H7 (cell line): ENCODE measurements around the gene PRKCH. TPM values are rescaled to one million over a fixed set of nuclear protein-coding genes. Genes with fewer than 3 reads are reported as not detected.
"Not testable (repeated sequence)": the region's sequence is repeated elsewhere in the genome, so short reads cannot be mapped to it uniquely, and the experiment has no call there.

Source experiments
- DNase-seq: peaks from one replicate; pipeline ENCODE4 v3.0.0; 2012
- H3K27me3 ChIP-seq: 2 replicates; pipeline ENCODE4 v1.6.0; 2011; ENCODE audit warnings: mild to moderate bottlenecking, low read length; ENCODE audit not compliant: control insufficient read depth, insufficient read depth
- H3K36me3 ChIP-seq: replicated peaks from 2 replicates; pipeline ENCODE4 v1.5.1; 2011; ENCODE audit warnings: low read length; ENCODE audit not compliant: control insufficient read depth, insufficient read depth
- H3K4me3 ChIP-seq: 2 replicates; pipeline ENCODE4 v1.5.1; 2011; ENCODE audit warnings: low read depth, mild to moderate bottlenecking, control low read depth, low read length, moderate library complexity; ENCODE audit not compliant: insufficient read depth
- total RNA-seq: library from RNA; depleted of rRNA; stranded (reverse); fragments of >200 nt; shearing (Covaris generic); gene quantifications from 2 replicates; pipeline ENCODE4 v1.2.3, GENCODE V29; 2014

The PRKCH gene
- total RNA-seq, 1 experiment from 2014 or later, result 6.3 TPM

- Histone ChIP-seq H3K36me3 (no peaks in the 10 kb centered on the region), H3K4me3 (no peak overlapping the region), H3K27me3 (no peaks in the 10 kb centered on the region)
- peak; percentile 65 for DNase-seq
Observed at GRCh38 chr14:61456720-61457119, 135.3 kb downstream of the PRKCH start.

- Histone ChIP-seq H3K36me3 (no peaks in the 10 kb centered on the region), H3K27me3 (no peaks in the 10 kb centered on the region), H3K4me3 (no peak overlapping the region)
- DNase-seq, result no peak
Observed at GRCh38 chr14:61458766-61459165, 137.4 kb downstream of the PRKCH start.

DNA sequence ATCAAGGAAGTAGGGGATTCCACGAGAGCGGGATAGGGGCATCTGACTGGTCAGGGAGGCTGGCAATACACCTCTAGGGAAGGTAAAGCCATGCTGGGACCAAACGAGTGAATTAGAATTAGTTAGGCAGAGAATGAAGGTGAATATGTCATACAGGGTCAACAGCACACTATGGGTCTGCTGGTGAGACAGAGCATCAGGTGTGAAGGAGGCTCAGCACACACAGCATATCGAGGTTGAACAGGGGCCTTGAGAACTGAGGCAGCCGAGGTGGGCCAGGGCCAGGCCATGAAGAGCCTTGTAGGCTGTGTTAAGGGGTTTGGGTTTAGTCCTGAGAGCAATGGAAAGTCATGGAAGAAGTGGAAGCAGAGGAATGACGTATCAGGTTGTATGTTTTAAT lies 137.8 kb downstream of the PRKCH start:
- DNase-seq, result no peak
- no peaks in the 10 kb centered on the region for H3K27me3 ChIP-seq
- no peak overlapping the region for H3K4me3 ChIP-seq
- no peaks in the 10 kb centered on the region for H3K36me3 ChIP-seq

DNA sequence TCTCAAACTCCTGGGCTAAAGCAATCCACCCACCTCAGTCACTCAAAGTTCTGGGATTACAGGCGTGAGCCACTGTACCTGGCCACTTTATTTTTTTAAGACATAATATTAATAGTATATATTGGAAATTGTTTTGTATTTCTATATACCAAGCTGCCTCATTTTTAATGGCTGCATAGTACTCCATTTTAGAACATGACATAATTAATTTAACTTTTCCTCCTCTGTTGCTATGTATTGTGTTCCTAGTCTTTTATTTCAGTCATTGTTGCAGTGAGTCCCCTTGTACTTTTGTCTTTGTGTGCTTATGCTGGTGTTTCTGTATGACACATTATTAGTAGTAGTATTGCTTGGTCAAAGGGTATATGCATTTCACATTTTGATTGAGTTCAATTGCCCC lies 138.7 kb downstream of the PRKCH start:
- no peaks in the 10 kb centered on the region for H3K27me3 ChIP-seq
- no peak overlapping the region for H3K4me3 ChIP-seq
- no peak for DNase-seq
- no peaks in the 10 kb centered on the region for H3K36me3 ChIP-seq

DNA sequence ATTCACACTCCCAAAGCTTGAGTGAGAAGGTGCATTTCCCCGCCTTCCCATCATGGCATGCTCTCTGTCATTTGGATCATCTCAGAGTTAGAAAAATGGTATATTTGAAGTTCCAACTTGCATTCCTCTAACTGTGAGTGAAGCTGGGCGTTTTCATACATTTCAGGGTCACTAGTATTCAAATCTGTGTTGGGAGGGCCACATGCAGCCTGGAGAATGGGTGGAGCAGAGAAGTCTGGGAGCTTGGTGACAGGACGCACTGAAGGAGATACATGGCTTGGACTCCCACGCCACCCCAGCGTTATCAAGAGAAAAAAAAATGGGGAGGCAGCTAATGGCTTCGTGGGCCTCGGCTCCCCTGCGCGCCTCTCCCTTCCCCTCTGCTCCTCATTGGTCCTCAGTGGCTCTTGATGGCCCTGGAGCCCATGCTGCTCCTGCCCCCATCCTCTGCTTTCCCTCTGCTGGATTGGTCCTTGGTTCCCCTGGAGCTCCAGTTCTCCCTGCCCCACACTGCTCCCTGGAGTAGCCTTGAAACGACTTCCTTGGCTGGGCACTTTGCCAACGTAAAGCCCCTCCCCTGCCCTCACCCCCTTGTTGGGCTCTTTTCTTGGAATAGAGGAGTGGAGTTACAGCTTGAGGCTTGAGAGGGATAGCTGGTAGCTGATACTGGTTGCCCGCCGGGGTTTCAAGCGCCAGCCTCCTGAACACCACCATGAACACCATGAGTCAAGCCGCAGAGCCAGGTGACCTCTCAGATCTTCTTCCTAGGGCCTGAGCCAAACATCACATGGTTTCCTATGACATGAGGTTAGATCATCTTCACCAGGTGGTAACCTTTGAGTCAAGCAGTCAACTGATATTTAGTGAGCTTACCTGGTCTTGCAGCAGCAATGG lies 139.6 kb downstream of the PRKCH start:
- Histone ChIP-seq H3K36me3 (no peaks in the 10 kb centered on the region), H3K4me3 (no peak overlapping the region), H3K27me3 (no peaks in the 10 kb centered on the region)
- DNase-seq, result no peak

- H3K27me3 ChIP-seq, result no peaks in the 10 kb centered on the region
- no peaks in the 10 kb centered on the region for H3K36me3 ChIP-seq
- DNase-seq, result peak; percentile 63
- H3K4me3 ChIP-seq, result no peak overlapping the region
Observed at GRCh38 chr14:61461808-61462275, 140.5 kb downstream of the PRKCH start.

DNA sequence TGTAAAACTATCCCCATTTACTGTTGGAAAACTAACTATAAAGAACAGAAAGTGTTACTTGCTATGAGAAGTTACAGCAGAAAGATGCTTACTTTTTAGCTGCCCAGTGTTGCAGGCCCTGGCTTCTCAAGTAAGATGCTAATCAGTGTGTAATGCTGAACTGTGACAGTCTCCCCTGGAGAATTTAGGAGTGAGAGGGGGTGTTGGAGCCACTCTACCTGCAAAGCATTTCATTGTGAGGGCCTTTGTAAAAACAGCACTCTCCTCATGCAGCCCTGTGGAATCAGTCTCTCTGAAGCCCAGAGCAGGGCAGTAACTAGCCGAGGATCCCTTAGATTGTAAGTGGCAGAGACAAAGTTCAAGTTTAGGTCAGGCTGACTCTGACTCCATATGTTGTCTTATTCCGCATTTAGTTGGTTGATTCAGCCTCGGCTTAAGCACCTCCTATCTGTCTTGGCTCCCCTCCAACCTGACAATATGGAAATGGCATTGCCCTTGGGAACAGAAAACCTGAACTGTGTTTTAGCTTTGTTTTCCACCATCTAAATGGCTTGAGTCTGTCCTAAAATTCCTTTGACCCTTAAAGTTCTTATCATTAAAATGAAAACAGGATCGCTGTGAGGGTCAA lies 141.3 kb downstream of the PRKCH start:
- Histone ChIP-seq H3K27me3 (no peaks in the 10 kb centered on the region), H3K36me3 (no peaks in the 10 kb centered on the region), H3K4me3 (no peak overlapping the region)
- no peak for DNase-seq

- Histone ChIP-seq H3K4me3 (no peak overlapping the region), H3K36me3 (no peaks in the 10 kb centered on the region), H3K27me3 (no peaks in the 10 kb centered on the region)
- DNase-seq, result no peak
Observed at GRCh38 chr14:61463664-61464285, 142.4 kb downstream of the PRKCH start.

GRCh38 chr14:61464539-61465320 lies 143.4 kb downstream of the PRKCH start:
- not testable (repeated sequence) for H3K27me3 ChIP-seq, H3K4me3 ChIP-seq, DNase-seq, H3K36me3 ChIP-seq

GRCh38 chr14:61466249-61466904 lies 145.0 kb downstream of the PRKCH start:
- no peak overlapping the region for H3K4me3 ChIP-seq
- no peaks in the 10 kb centered on the region for H3K36me3 ChIP-seq
- peak; percentile 79 for DNase-seq
- H3K27me3 ChIP-seq, result no peaks in the 10 kb centered on the region

DNA sequence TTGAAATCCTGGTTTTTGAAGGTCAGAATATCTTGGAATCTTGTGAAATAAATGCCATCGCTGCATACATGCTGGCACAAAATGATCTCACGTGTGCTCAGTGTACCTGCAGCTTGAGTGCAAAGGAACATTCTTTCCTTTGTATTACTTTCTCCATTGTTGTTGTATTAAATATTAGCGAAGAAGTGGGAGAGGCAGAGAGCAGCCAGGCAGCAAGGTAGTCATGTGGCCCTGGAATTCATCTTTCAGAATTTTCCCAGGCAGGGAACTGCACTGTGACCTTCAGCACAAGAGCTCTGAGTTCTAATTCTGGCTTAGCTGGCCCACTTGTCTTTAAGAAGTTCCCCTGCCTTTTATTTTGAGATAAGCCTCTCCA lies 145.5 kb downstream of the PRKCH start:
- Histone ChIP-seq H3K27me3 (no peaks in the 10 kb centered on the region), H3K36me3 (no peaks in the 10 kb centered on the region), H3K4me3 (no peak overlapping the region)
- no peak for DNase-seq

DNA sequence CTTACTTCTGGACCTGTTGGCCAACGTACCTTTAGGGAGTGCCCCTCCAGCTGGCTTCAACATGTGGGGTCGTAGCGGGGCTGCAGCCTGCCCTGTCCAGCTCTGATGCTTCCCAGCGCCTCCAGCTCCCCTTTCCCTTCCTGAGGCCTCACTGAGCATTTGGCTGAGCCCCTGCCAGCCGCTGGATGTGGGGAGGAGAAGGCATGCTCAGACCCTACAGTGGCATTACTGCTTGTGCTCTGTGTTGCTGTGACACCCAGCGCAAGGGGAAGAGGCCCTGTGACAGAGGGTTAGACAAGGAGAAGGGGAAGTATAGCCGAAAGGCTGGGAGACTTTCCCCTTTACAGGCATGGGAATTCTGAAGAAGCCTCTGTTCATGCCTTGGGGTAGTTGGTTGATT lies 145.9 kb downstream of the PRKCH start:
- no peaks in the 10 kb centered on the region for H3K36me3 ChIP-seq
- no peak for DNase-seq
- no peak overlapping the region for H3K4me3 ChIP-seq
- no peaks in the 10 kb centered on the region for H3K27me3 ChIP-seq

GRCh38 chr14:61468063-61468825 lies 146.9 kb downstream of the PRKCH start:
- no peaks in the 10 kb centered on the region for H3K36me3 ChIP-seq
- H3K27me3 ChIP-seq, result no peaks in the 10 kb centered on the region
- DNase-seq, result no peak

More at GRCh38 chr14:61468063-61468825, 146.9 kb downstream of the PRKCH start:
- H3K4me3 ChIP-seq, result no peak overlapping the region
